Esophagus squamous epithelium (tissue), 5 donors: Measurements from ENCODE around the gene CHRM2. TPM values are rescaled to one million over a fixed set of nuclear protein-coding genes. Genes with fewer than 3 reads are reported as not detected.

Experiments used
- DNase-seq: peaks from one replicate; lab custom pipeline; 2025; lab: John Stamatoyannopoulos, UW
- H3K27ac ChIP-seq, 4 donors: fragments of 200-600 bp; sonication (generic); one replicate each; pipeline ENCODE4 v1.5.1; 2016 to 2019; ENCODE audit warnings: mild to moderate bottlenecking in 1 of 4
- H3K27me3 ChIP-seq, 4 donors: fragments of 200-600 bp; sonication (generic); 1 replicate in 3 of 4; 2 replicates in 1 of 4; pipeline versions ENCODE4 v1.5.1 to v1.6.0; 2017 to 2021; ENCODE audit warnings: antibody characterized with exemption in 1 of 4
- H3K36me3 ChIP-seq, 3 donors: fragments of 200-600 bp; sonication (generic); one replicate each; pipeline ENCODE4 v1.5.1; 2016 to 2019
- H3K4me1 ChIP-seq, 3 donors: fragments of 200-600 bp; sonication (generic); one replicate each; pipeline ENCODE4 v1.5.1; 2017 to 2019
- H3K4me3 ChIP-seq, 4 donors: fragments of 200-600 bp; sonication (generic); 1 replicate in 3 of 4; 2 replicates in 1 of 4; pipeline ENCODE4 v1.5.1; 2016 to 2019; ENCODE audit warnings: mild to moderate bottlenecking in 2 of 4, moderate library complexity in 1 of 4
- H3K9me3 ChIP-seq, 3 donors: fragments of 200-600 bp; sonication (generic); one replicate each; pipeline ENCODE4 v1.5.1; 2016 to 2019
- CTCF ChIP-seq, 6 experiments: fragments of 450-650 bp in 4 of 6; fragments of 200-600 bp in 2 of 6; sonication (generic) in 2 of 6; IDR thresholded peaks; one replicate each; pipeline ENCODE4 v1.5.1; 2016 to 2019; ENCODE audit warnings: antibody characterized with exemption in 6 of 6, mild to moderate bottlenecking in 4 of 6, moderate library complexity in 4 of 6
- POLR2A ChIP-seq, 4 donors: fragments of 450-650 bp; IDR thresholded peaks; one replicate each; pipeline ENCODE4 v1.6.1; 2017; ENCODE audit warnings: antibody characterized with exemption in 4 of 4, mild to moderate bottlenecking in 4 of 4, moderate library complexity in 3 of 4
- WGBS, 2 donors: methylation state at CpG; one replicate each; pipeline ENCODE4 v1.1.5; 2018; 5-methylcytosine and 5-hydroxymethylcytosine counted together
- intact Hi-C: fragments of 100-400 bp; cut with DNase I; formaldehyde crosslinking; loops from one replicate; pipeline ENCODE4 v1.15.0; 2022
- total RNA-seq, 4 donors: library from RNA; depleted of rRNA; stranded (reverse); fragments of >200 nt; gene quantifications; one replicate each; pipeline ENCODE4 v1.1.0, GENCODE V29; 2016
- donor health status: DM: yes; HTN: yes; CAD: no.

Gene CHRM2
- total RNA-seq, 4 donors from 2014 or later: under 0.01 TPM; not detected in 3

GRCh38 chr7:136910771-136911170, 42.3 kb downstream of the CHRM2 start:
- Histone ChIP-seq H3K4me3 (no peak overlapping the region), H3K9me3 (no peaks in the 10 kb centered on the region), H3K36me3 (no peaks in the 10 kb centered on the region), H3K27me3 (no peaks in the 10 kb centered on the region), H3K4me1 (no peaks in the 10 kb centered on the region), H3K27ac (no peak overlapping the region)
- no peak for TF ChIP-seq CTCF (IDR thresholded peaks at IDR 0.05)
- TF ChIP-seq POLR2A (IDR thresholded peaks at IDR 0.05): no peak
- DNase-seq: no peak
- intact Hi-C loops: no loop called here
- 44 to 56% methylated on average over 1 of the region's 1 CpG for WGBS, 2 donors

GRCh38 chr7:136911344-136911743, 42.9 kb downstream of the CHRM2 start:
- H3K4me1 ChIP-seq: no peaks in the 10 kb centered on the region
- H3K27me3 ChIP-seq: no peaks in the 10 kb centered on the region
- intact Hi-C loops: no loop called here
- TF ChIP-seq POLR2A (IDR thresholded peaks at IDR 0.05) (no peak), CTCF (IDR thresholded peaks at IDR 0.05) (no peak)
- H3K4me3 ChIP-seq: no peak overlapping the region
- WGBS, 2 donors: 47 to 55% methylated on average over 5 to 6 of the region's 6 CpGs
- no peaks in the 10 kb centered on the region for H3K9me3 ChIP-seq
- DNase-seq: no peak
- H3K27ac ChIP-seq: no peak overlapping the region
- no peaks in the 10 kb centered on the region for H3K36me3 ChIP-seq

GRCh38 chr7:136912339-136912738, 43.9 kb downstream of the CHRM2 start:
- Histone ChIP-seq H3K4me3 (no peak overlapping the region), H3K27ac (no peak overlapping the region), H3K36me3 (no peaks in the 10 kb centered on the region), H3K9me3 (no peaks in the 10 kb centered on the region), H3K27me3 (no peaks in the 10 kb centered on the region), H3K4me1 (no peaks in the 10 kb centered on the region)
- DNase-seq: no peak
- intact Hi-C loops: no loop called here
- no peak for TF ChIP-seq POLR2A (IDR thresholded peaks at IDR 0.05)
- TF ChIP-seq CTCF (IDR thresholded peaks at IDR 0.05): no peak
- WGBS, 2 donors: 32 to 45% methylated on average over 3 of the region's 3 CpGs

- Histone ChIP-seq H3K4me1 (no peaks in the 10 kb centered on the region), H3K36me3 (no peaks in the 10 kb centered on the region), H3K9me3 (no peaks in the 10 kb centered on the region), H3K4me3 (no peak overlapping the region), H3K27ac (no peak overlapping the region), H3K27me3 (no peaks in the 10 kb centered on the region)
- intact Hi-C loops: no loop called here
- no peak for TF ChIP-seq CTCF (IDR thresholded peaks at IDR 0.05)
- TF ChIP-seq POLR2A (IDR thresholded peaks at IDR 0.05): no peak
- DNase-seq: no peak
- WGBS, 2 donors: 81 to 82% methylated on average over 3 of the region's 3 CpGs
These were observed 45.6 kb downstream of the CHRM2 start for GRCh38 chr7:136914016-136914415.

- intact Hi-C loops: no loop called here
- no peaks in the 10 kb centered on the region for H3K4me1 ChIP-seq
- H3K9me3 ChIP-seq: no peaks in the 10 kb centered on the region
- no peaks in the 10 kb centered on the region for H3K27me3 ChIP-seq
- WGBS, 2 donors: 57 to 73% methylated on average over 2 of the region's 2 CpGs
- no peak for DNase-seq
- TF ChIP-seq CTCF (IDR thresholded peaks at IDR 0.05): no peak
- TF ChIP-seq POLR2A (IDR thresholded peaks at IDR 0.05): no peak
- H3K27ac ChIP-seq: no peak overlapping the region
- H3K36me3 ChIP-seq: no peaks in the 10 kb centered on the region
- H3K4me3 ChIP-seq: no peak overlapping the region
These were observed 51.4 kb downstream of the CHRM2 start for GRCh38 chr7:136919820-136920219.
